Stimulated activated naive CD8-positive, alpha-beta T cell treated with anti-CD3 and anti-CD28 coated beads, Interleukin-15, Interleukin-2, amounts not matched to agents 100 ng/mL and 50 ng/mL, for 24 hours (primary cell): Measurements from ENCODE around the gene CREB3.
A peak's percentile ranks its signal among the peaks of the same experiment; 100 is the strongest.

Source experiments
- H3K27ac Mint-ChIP-seq: one replicate; pipeline ENCODE4 v1.8.0; 2021; ENCODE audit warnings: mild to moderate bottlenecking, mixed read lengths
- H3K27me3 Mint-ChIP-seq: one replicate; pipeline ENCODE4 v1.8.0; 2021; ENCODE audit warnings: mixed read lengths
- H3K36me3 Mint-ChIP-seq: one replicate; pipeline ENCODE4 v1.8.0; 2021; ENCODE audit warnings: low read depth, mixed read lengths
- H3K4me1 Mint-ChIP-seq: one replicate; pipeline ENCODE4 v1.8.0; 2021; ENCODE audit warnings: low read depth, mixed read lengths
- H3K4me3 Mint-ChIP-seq: one replicate; pipeline ENCODE4 v1.8.0; 2021; ENCODE audit warnings: mild to moderate bottlenecking, mixed read lengths
- H3K9me3 Mint-ChIP-seq: one replicate; pipeline ENCODE4 v1.8.0; 2021; ENCODE audit warnings: mixed read lengths

CREB3 gene

DNA sequence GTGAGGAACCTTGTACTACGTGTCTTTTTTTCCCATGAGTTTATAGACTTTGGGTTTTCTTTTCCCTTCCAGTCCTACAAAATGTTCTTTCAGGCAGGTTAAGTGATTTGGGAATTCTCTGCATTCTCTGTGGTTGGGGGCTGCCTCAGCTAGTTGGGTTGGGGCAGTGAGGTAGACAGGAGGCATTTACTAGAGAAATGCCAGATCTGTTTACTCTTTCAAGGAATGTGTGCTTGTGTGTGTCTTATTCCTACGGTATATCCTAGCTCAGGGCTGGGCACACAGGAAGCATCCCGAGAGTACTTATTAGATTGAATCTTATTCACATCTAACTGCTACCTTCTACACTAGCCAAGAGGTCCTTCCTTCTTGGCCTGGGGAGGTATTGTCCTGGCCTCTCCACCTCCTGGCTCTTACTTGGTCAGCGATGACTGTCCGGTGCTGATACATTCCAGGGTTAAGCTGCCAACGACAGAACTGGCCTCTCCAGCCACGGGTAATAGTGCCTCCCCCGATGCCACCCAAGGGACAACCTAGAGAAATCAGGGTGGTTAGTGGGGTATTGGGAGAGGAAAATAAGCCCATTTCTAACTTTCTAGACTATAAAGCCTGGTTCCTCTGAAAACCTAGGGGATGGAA, 11.5 kb downstream of the CREB3 start:
- Mint-ChIP-seq H3K9me3 (no peaks in the 10 kb centered on the region), H3K27me3 (no peaks in the 10 kb centered on the region), H3K4me1 (peaks cover 48% of the 10 kb centered on the region), H3K36me3 (peaks cover 42% of the 10 kb centered on the region), H3K4me3 (no peak overlapping the region), H3K27ac (no peak overlapping the region)

DNA sequence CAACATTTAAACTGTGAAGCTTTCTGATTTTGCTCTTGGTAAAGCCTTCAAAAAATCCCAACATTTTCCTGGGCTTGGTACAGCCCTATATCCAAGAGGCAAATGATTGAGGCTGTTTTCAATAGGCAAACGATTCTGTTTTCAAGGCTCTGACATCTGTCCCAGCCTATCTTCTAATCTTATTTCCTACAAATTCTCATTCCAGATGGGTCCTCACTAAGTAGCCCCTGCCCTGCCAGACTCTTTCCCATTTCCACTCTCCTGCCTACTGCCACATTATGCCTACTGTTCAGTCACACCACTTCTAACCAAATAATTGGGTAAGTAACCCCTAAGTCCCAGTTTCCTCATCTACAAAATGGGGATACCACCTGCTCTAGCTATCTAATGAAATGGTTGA, 13.1 kb downstream of the CREB3 start:
- H3K27ac Mint-ChIP-seq = no peak overlapping the region
- H3K4me3 Mint-ChIP-seq = peak overlapping the region; percentile 50
- peaks cover 34% of the 10 kb centered on the region for H3K36me3 Mint-ChIP-seq
- no peaks in the 10 kb centered on the region for H3K9me3 Mint-ChIP-seq
- peaks cover 56% of the 10 kb centered on the region for H3K4me1 Mint-ChIP-seq
- H3K27me3 Mint-ChIP-seq = no peaks in the 10 kb centered on the region

DNA sequence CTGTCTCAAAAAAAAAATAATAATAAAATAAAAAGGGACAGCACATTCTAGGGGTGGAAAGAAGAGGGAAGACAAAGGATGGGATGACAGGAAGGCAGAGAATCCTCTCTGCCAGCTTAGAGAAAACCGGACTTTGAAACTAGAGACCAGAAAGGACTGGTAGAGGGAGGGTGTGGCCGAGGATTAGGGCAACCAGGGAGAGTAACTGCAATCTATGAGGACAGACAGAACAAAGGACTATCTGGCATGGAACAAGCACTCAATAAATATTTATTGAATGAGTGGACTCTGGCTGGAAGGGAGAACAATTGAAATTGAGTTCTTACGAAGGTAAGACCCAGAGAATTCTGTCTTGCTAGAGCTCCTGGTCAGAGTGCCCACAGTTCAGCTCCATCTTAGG, 14.1 kb downstream of the CREB3 start:
- H3K36me3 Mint-ChIP-seq = peaks cover 34% of the 10 kb centered on the region
- H3K9me3 Mint-ChIP-seq = no peaks in the 10 kb centered on the region
- H3K4me3 Mint-ChIP-seq = peak overlapping the region; percentile 87
- no peaks in the 10 kb centered on the region for H3K27me3 Mint-ChIP-seq
- no peak overlapping the region for H3K27ac Mint-ChIP-seq
- peaks cover 54% of the 10 kb centered on the region for H3K4me1 Mint-ChIP-seq

DNA sequence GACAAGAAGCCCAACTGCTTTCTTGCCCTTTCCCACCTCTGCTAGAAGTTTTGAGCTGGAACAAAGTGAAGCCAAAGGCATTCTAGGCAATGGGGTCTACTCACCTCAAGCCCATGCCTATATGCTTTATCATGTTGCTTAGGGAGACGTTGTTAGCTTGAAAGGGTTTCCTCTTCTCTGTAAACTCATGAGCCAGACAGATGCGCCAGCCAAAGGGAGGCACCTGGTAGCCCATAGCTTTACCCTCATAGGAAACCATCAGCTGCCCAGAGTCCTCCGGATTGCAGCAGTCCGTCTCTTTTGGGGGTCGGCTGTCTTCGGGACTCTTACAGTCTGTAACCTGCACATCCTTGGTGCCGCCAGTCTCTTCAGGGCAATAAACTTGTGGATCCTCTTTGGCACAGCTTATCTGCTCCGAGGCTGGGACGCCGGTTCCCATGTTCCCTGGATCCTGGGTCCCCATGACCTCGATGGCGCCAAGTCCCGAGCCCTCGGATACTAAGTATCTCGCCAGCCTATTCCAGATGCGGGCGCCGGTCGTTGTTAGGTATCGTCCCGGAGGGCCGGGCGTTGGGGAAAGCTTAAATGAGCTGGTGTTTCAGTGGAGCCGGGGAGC, 15.9 kb downstream of the CREB3 start:
- H3K4me1 Mint-ChIP-seq = peaks cover 42% of the 10 kb centered on the region
- H3K9me3 Mint-ChIP-seq = no peaks in the 10 kb centered on the region
- peak overlapping the region; percentile 87 for H3K4me3 Mint-ChIP-seq
- peak overlapping the region; percentile 53 for H3K27ac Mint-ChIP-seq
- no peaks in the 10 kb centered on the region for H3K27me3 Mint-ChIP-seq
- H3K36me3 Mint-ChIP-seq = peaks cover 30% of the 10 kb centered on the region

DNA sequence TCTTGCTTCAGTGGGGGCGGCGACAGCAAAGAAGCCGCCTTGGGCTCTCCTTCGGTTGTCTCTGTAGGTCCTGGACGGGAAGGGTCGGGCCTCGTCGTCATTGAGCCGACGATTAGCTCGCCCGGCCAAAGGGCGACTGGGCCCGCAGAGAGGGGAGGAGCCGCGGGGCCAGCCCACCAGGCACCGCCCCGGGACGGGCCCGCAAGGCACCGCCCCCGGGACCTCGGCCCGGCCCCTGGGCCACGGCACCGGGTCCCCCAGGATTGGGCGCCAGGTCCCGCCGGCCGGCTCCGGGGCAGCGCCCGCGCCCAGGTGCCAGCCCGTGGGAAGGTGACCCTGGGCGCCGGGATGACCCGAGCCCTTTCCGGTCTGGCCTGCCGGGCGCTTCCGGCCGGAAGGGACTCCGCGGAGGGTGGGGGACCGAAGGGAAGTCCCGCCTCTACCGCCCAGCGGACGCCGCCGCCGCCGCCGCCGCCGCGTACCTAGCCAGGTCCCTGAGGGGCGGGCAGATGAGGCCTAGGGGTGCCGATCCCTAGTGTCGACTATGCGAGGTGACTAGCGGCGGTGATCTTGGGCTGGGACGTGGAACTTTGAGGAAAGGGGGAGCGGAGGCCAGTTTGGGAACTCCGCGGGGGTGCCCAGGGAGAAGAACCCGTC, 16.5 kb downstream of the CREB3 start, which contains the start of the genes GBA2 and RGP1:
GBA2 (minus strand) TSS at position 371 of the 657 bp plus-strand sequence. CDS start 524 bp downstream, outside the sequence.
RGP1 (plus strand) TSS at position 430 of the 657 bp plus-strand sequence. CDS start 469 bp downstream, outside the sequence.
- peaks cover 23% of the 10 kb centered on the region for H3K36me3 Mint-ChIP-seq
- peaks cover 39% of the 10 kb centered on the region for H3K4me1 Mint-ChIP-seq
- no peaks in the 10 kb centered on the region for H3K9me3 Mint-ChIP-seq
- H3K27me3 Mint-ChIP-seq = no peaks in the 10 kb centered on the region
- peak within 1 kb of the TSS; percentile 89 for H3K4me3 Mint-ChIP-seq
- peak within 1 kb of the TSS; percentile 85 for H3K27ac Mint-ChIP-seq

DNA sequence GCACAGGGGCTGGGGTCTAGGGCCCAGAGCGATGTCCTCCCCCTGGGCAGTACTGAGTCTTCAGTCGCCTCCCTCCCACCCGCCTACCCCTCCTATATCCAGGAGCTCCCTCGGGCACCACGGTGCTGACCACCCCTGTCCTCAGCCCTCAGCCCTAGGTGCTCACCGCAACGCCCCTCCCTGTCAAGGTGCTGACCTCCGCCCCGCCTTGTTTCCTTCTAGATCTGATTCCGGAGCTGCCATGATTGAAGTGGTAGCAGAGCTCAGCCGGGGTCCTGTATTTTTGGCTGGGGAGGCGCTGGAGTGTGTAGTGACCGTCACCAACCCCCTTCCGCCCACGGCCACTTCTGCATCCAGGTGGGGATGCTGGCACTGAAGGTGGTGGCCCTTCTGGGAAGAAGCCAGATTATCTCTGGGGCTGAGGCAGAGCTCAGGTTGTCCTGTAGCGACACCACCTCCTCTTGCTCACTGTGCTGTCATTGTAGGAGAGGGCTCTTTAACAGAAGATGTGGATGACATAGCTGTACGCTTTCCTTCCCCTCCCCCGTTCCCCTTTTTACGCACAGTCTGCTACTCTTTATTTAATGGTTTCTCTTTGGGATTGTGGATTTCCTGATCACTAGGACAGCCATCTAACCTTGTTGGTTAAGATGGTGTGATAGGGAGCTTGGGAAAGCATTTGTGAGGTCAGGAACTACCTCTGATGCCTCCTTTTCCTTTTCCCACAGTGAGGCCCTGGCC, 17.2 kb downstream of the CREB3 start:
- Mint-ChIP-seq H3K36me3 (peaks cover 19% of the 10 kb centered on the region), H3K4me3 (peak overlapping the region; percentile 89), H3K27ac (peak overlapping the region; percentile 85), H3K9me3 (no peaks in the 10 kb centered on the region), H3K27me3 (no peaks in the 10 kb centered on the region), H3K4me1 (peaks cover 39% of the 10 kb centered on the region)

DNA sequence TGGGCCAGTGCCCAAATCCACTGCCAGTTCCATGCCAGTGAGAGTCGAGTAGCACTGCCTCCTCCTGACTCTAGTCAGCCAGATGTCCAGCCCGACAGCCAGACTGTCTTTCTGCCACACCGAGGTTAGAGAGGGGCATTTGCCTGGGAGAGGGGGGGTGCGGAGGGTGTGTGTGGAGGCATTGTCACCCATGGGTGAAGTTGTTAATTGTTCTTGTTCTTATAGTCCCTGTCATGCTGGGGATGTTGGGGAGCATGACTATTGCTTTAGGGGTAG, 17.7 kb downstream of the CREB3 start:
- Mint-ChIP-seq H3K27ac (peak overlapping the region; percentile 85), H3K36me3 (peaks cover 18% of the 10 kb centered on the region), H3K4me1 (peaks cover 38% of the 10 kb centered on the region), H3K27me3 (no peaks in the 10 kb centered on the region), H3K9me3 (no peaks in the 10 kb centered on the region), H3K4me3 (peak overlapping the region; percentile 89)

DNA sequence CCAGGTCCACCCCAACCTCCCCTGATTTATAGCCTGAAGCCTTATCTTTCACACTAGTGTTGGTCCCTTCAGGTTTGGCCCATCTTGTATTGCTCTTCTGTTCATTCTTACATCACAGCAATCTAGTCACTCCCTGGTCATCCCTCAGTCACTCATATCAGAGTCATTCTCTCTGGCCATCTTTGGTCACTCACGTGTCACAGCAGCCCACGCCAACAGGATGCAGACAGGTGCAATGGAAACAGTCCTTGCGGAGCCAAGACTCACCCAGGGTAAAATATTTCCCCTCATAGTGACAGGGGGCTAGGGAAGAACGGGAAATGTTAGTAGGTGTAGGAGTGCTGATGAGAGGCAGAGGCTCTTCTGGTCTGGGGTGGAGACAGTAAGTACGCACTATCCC, 21.0 kb downstream of the CREB3 start:
- Mint-ChIP-seq H3K27ac (no peak overlapping the region), H3K36me3 (peaks cover 9% of the 10 kb centered on the region), H3K9me3 (no peaks in the 10 kb centered on the region)

DNA sequence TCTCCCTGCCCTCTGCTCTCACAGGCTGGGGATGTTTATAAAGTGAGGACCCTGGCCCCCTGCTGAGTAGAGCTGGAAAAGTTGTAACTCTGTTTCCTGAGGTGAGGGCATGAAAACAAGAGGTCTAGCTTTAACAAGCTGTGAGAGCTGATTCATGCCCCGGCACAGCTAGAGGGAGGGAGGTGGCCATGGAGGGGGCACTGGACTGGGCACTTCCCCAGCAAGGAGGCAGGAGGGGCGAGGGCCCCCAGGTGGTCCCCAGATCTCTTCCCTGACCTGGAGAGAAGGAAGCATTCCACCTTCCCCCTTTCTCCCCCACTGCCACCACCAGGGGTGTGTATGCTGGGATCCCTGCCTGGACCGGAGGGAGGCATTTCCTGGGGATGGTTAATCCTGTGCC, 21.8 kb downstream of the CREB3 start, which contains the start of gene MSMP:
MSMP (minus strand) TSS at position 13 of the 400 bp plus-strand sequence. CDS start 147 bp downstream, outside the sequence.
- Mint-ChIP-seq H3K9me3 (no peaks in the 10 kb centered on the region), H3K4me3 (no peak within 1 kb of the TSS), H3K27ac (no peak within 1 kb of the TSS), H3K4me1 (peaks cover 37% of the 10 kb centered on the region), H3K27me3 (no peaks in the 10 kb centered on the region), H3K36me3 (peaks cover 9% of the 10 kb centered on the region)

More for the DNA sequence above, 21.0 kb downstream of the CREB3 start:
- Mint-ChIP-seq H3K4me1 (peaks cover 31% of the 10 kb centered on the region), H3K27me3 (no peaks in the 10 kb centered on the region), H3K4me3 (no peak overlapping the region)

DNA sequence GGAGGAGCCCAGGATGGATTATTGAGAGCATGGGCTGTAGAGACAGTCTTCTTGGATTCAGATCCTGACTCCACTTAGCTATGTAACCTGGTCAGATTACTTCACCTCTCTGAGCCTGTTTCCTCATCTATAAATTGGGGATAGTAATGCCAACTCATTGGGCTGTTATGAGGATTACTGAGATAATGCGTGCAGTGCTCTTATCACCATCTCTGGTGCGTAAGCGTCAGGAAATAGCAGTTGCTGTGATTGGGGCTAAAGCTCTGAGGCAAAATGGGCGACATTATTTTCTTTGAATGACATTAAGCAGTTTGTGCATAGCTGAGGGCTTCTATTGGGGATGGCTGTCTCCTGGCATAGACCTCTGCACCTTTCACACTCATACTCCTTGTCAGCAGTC, 22.6 kb downstream of the CREB3 start:
- Mint-ChIP-seq H3K9me3 (no peaks in the 10 kb centered on the region), H3K27ac (no peak overlapping the region), H3K4me1 (peaks cover 41% of the 10 kb centered on the region), H3K4me3 (no peak overlapping the region), H3K27me3 (no peaks in the 10 kb centered on the region), H3K36me3 (peaks cover 14% of the 10 kb centered on the region)

DNA sequence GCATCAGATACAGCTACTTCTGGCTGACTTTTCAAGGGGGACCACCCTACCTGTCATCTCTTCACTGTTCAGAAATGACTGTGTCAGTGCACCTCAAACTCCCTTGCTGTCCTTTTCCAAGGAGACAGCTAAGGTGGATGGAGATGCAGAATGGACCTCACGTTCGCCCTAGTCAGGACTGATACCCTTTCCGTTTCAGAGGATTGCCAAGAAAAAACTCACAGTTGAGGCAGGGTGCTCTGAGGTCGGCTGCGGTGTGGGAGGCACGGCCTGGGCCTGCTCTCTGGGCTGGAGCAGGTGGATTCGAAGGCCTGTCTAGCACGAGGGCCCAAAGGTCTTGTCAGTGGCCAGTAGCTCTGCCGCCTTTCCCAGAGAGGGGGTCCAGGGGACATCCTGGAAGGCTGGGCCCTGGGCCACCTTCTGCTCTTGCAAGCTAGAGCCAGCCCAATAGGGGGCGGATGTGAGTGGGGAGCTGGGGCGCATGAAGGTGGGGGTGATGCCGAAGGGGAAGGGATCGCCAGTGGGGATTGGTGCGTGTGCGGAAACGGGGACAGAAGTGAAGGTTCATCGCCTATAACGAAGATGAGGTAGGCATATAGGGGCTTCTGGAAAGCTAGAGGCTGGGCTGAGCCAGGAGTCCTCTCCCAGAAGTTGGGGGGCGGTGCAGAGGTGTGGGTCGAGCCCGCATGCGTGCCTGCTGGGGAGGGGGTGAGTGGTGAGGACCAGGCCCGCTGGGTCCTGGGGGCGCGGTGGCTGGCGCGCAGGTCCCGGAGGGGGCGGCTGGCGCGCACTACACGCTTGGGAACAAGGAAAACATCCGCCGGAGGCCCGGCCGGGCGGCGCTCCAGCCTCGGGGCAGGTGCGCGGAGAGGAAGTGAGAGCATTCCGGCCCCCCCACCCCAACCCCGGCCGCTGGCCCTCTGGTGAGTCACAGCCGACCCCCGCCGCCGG, 24.1 kb downstream of the CREB3 start:
- peak overlapping the region; percentile 97 for H3K4me3 Mint-ChIP-seq
- H3K27ac Mint-ChIP-seq = peak overlapping the region; percentile 95
- H3K36me3 Mint-ChIP-seq = peaks cover 21% of the 10 kb centered on the region
- H3K4me1 Mint-ChIP-seq = peaks cover 39% of the 10 kb centered on the region
- H3K27me3 Mint-ChIP-seq = no peaks in the 10 kb centered on the region
- H3K9me3 Mint-ChIP-seq = no peaks in the 10 kb centered on the region

DNA sequence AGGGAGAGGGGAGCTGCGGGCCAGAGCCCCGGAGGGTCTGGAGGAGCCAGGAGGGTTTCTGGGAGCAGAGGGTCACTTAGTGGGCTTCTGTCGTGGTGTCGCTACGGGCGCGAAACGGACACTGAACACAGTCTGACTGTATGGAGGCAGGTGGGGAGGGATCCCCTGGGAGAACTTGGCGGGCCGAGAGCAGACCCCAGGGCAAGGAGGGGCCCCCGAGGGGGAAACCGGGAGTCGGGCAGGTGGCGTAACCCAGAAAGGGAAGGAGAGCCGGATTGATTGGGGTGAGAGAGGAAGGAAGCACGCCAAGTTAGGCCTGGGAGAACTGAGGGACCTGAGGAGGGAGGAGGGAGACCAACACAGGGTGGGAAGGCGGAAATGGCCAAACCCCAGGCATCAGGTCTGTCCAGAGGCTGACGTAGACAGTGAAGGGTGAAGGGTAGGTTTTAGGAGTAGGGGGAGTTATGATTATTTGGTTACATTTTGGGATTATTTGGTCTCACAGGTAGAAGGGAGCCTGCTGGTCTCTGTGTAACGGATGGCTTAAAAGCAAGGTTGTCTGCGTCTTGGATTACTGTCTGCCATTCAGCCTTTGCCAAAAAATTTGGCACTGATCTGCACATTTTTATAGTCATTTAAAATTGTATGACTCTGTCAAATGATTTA, 24.9 kb downstream of the CREB3 start:
- H3K27me3 Mint-ChIP-seq = no peaks in the 10 kb centered on the region
- peak overlapping the region; percentile 97 for H3K4me3 Mint-ChIP-seq
- H3K36me3 Mint-ChIP-seq = peaks cover 22% of the 10 kb centered on the region
- no peaks in the 10 kb centered on the region for H3K9me3 Mint-ChIP-seq
- H3K27ac Mint-ChIP-seq = peak overlapping the region; percentile 95
- H3K4me1 Mint-ChIP-seq = peaks cover 39% of the 10 kb centered on the region

DNA sequence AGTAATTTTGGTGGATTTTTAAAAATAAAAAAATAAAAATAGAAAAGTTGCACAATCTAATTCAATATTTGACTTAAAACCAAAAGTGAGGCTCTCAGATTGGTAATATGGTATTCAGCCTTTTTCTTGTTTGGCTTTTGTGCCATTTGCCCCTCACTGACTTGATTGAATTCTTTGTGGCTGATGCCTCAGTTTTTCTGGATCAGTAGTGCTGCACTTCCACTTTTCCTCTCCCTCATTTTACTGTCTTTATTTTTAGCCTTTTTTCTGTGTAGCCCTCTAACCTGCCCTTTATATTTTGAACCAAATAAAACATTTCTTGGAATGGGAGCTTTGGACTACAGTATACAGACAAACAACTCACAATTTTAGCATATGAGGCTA, 25.4 kb downstream of the CREB3 start:
- H3K4me1 Mint-ChIP-seq = peaks cover 39% of the 10 kb centered on the region
- H3K27ac Mint-ChIP-seq = no peak overlapping the region
- H3K4me3 Mint-ChIP-seq = peak overlapping the region; percentile 97
- H3K36me3 Mint-ChIP-seq = peaks cover 16% of the 10 kb centered on the region
- H3K9me3 Mint-ChIP-seq = no peaks in the 10 kb centered on the region
- H3K27me3 Mint-ChIP-seq = no peaks in the 10 kb centered on the region
